Spinal cord (tissue), 10 donors: ENCODE data around the gene DAB1. TPM values are rescaled to one million over a fixed set of nuclear protein-coding genes. Genes with fewer than 3 reads are reported as not detected.
A peak's percentile ranks its signal among the peaks of the same experiment; 100 is the strongest.

Experiments used
- DNase-seq, 6 donors: peaks; one replicate each; pipeline versions ENCODE4 v3.0.0 to v3.0.0-alpha.2; 2013 to 2015; ENCODE audit warnings: low spot score in 6 of 6, low read depth in 4 of 6
- H3K27ac ChIP-seq: one replicate; pipeline ENCODE4 v1.5.1; 2013; ENCODE audit warnings: low read depth, low read length, control low read depth
- H3K27me3 ChIP-seq: one replicate; pipeline ENCODE4 v1.6.1; 2013; ENCODE audit warnings: low read length; ENCODE audit not compliant: control insufficient read depth, insufficient read depth
- H3K36me3 ChIP-seq: one replicate; pipeline ENCODE4 v1.6.1; 2013; ENCODE audit warnings: low read length; ENCODE audit not compliant: control insufficient read depth, insufficient read depth
- H3K4me1 ChIP-seq: one replicate; pipeline ENCODE4 v1.6.1; 2013; ENCODE audit warnings: low read length; ENCODE audit not compliant: control insufficient read depth, insufficient read depth
- H3K4me3 ChIP-seq: one replicate; pipeline ENCODE4 v1.5.1; 2013; ENCODE audit warnings: low read depth, low read length, control low read depth
- H3K9me3 ChIP-seq: one replicate; pipeline ENCODE4 v1.6.1; 2013; ENCODE audit warnings: low read length; ENCODE audit not compliant: control insufficient read depth, insufficient read depth
- WGBS: methylation state at CpG from one replicate; pipeline ENCODE4 v1.1.5; 2013; ENCODE audit warnings: missing lambda C conversion rate; ENCODE audit not compliant: insufficient coverage; 5-methylcytosine and 5-hydroxymethylcytosine counted together
- polyA plus RNA-seq, 2 donors: library from polyadenylated mRNA; unstranded; fragments of 120-200 nt; gene quantifications; one replicate each; pipeline ENCODE4 v1.2.1, GENCODE V29; 2013; ENCODE audit not compliant: insufficient read length in 2 of 2
- total RNA-seq, 2 donors: library from RNA; depleted of rRNA in 1 of 2; stranded (reverse); fragments of 120-200 nt in 1 of 2; fragments of >200 nt in 1 of 2; gene quantifications; one replicate each; pipeline versions ENCODE4 v1.2.3 to v1.2.4, GENCODE V29; 2013 to 2014
- donor health status: healthy.

Gene DAB1
- total and polyA plus RNA-seq, 4 donors, result 8.3 to 27.9 (median 16.9) TPM

GRCh38 chr1:57036641-57037579 lies 386.9 kb downstream of the DAB1 start:
- no peaks in the 10 kb centered on the region for H3K4me1 ChIP-seq
- H3K27ac ChIP-seq, result no peak overlapping the region
- H3K4me3 ChIP-seq, result no peak overlapping the region
- no peaks in the 10 kb centered on the region for H3K27me3 ChIP-seq
- WGBS, result 45% methylated on average over 2 of the region's 4 CpGs
- peak in 1 of 6 donors; percentile 66 for DNase-seq
- no peaks in the 10 kb centered on the region for H3K36me3 ChIP-seq
- H3K9me3 ChIP-seq, result no peaks in the 10 kb centered on the region

GRCh38 chr1:57034713-57035112 lies 389.1 kb downstream of the DAB1 start:
- Histone ChIP-seq H3K27me3 (no peaks in the 10 kb centered on the region), H3K27ac (no peak overlapping the region), H3K4me1 (no peaks in the 10 kb centered on the region), H3K9me3 (no peaks in the 10 kb centered on the region), H3K4me3 (no peak overlapping the region), H3K36me3 (no peaks in the 10 kb centered on the region)
- WGBS, result 88% methylated on average over 1 of the region's 2 CpGs
- no peak for DNase-seq

- Histone ChIP-seq H3K4me1 (no peaks in the 10 kb centered on the region), H3K27ac (no peak overlapping the region), H3K9me3 (no peaks in the 10 kb centered on the region), H3K36me3 (no peaks in the 10 kb centered on the region), H3K4me3 (no peak overlapping the region), H3K27me3 (no peaks in the 10 kb centered on the region)
- DNase-seq, result no peak
- WGBS, result 78% methylated on average over 5 of the region's 8 CpGs
Measured at GRCh38 chr1:57033222-57034001, 390.4 kb downstream of the DAB1 start.

- no peaks in the 10 kb centered on the region for H3K36me3 ChIP-seq
- no peak overlapping the region for H3K4me3 ChIP-seq
- H3K4me1 ChIP-seq, result peaks cover 12% of the 10 kb centered on the region
- WGBS, result 71% methylated on average over 1 of the region's 4 CpGs
- no peak overlapping the region for H3K27ac ChIP-seq
- H3K27me3 ChIP-seq, result no peaks in the 10 kb centered on the region
- no peaks in the 10 kb centered on the region for H3K9me3 ChIP-seq
- DNase-seq, result no peak
Measured at GRCh38 chr1:57026624-57027354, 397.1 kb downstream of the DAB1 start.

GRCh38 chr1:57024855-57025254 lies 399.0 kb downstream of the DAB1 start:
- 14% methylated on average over 5 of the region's 8 CpGs for WGBS
- H3K27ac ChIP-seq, result no peak overlapping the region
- no peak overlapping the region for H3K4me3 ChIP-seq
- peak in 5 of 6 donors; percentile 6 to 83 (median 23) for DNase-seq
- H3K27me3 ChIP-seq, result no peaks in the 10 kb centered on the region
- peaks cover 12% of the 10 kb centered on the region for H3K4me1 ChIP-seq
- H3K36me3 ChIP-seq, result no peaks in the 10 kb centered on the region
- no peaks in the 10 kb centered on the region for H3K9me3 ChIP-seq

- H3K27me3 ChIP-seq, result no peaks in the 10 kb centered on the region
- DNase-seq, result peak in 2 of 6 donors; percentile 13 to 51
- H3K27ac ChIP-seq, result no peak overlapping the region
- peaks cover 12% of the 10 kb centered on the region for H3K4me1 ChIP-seq
- WGBS, result 56% methylated on average over 2 of the region's 4 CpGs
- no peaks in the 10 kb centered on the region for H3K36me3 ChIP-seq
- no peaks in the 10 kb centered on the region for H3K9me3 ChIP-seq
- H3K4me3 ChIP-seq, result no peak overlapping the region
Measured at GRCh38 chr1:57024428-57024827, 399.4 kb downstream of the DAB1 start.

- no peak overlapping the region for H3K27ac ChIP-seq
- H3K9me3 ChIP-seq, result no peaks in the 10 kb centered on the region
- DNase-seq, result no peak
- no peak overlapping the region for H3K4me3 ChIP-seq
- no CpG with 5 or more reads among the region's 1 CpG for WGBS
- peaks cover 1% of the 10 kb centered on the region for H3K36me3 ChIP-seq
- H3K27me3 ChIP-seq, result no peaks in the 10 kb centered on the region
- peaks cover 10% of the 10 kb centered on the region for H3K4me1 ChIP-seq
Measured at GRCh38 chr1:57020216-57020615, 403.6 kb downstream of the DAB1 start.

- no peaks in the 10 kb centered on the region for H3K9me3 ChIP-seq
- DNase-seq, result peak in 2 of 6 donors; percentile 77 to 79
- H3K36me3 ChIP-seq, result peaks cover 6% of the 10 kb centered on the region
- 47% methylated on average over 2 of the region's 5 CpGs for WGBS
- no peak overlapping the region for H3K4me3 ChIP-seq
- H3K27ac ChIP-seq, result no peak overlapping the region
- H3K4me1 ChIP-seq, result peaks cover 2% of the 10 kb centered on the region
- H3K27me3 ChIP-seq, result no peaks in the 10 kb centered on the region
Measured at GRCh38 chr1:57019236-57019839, 404.5 kb downstream of the DAB1 start.

GRCh38 chr1:57018119-57018518 lies 405.7 kb downstream of the DAB1 start:
- WGBS, result no CpG with 5 or more reads among the region's 2 CpGs
- H3K36me3 ChIP-seq, result peaks cover 6% of the 10 kb centered on the region
- H3K27me3 ChIP-seq, result no peaks in the 10 kb centered on the region
- no peak overlapping the region for H3K4me3 ChIP-seq
- H3K9me3 ChIP-seq, result no peaks in the 10 kb centered on the region
- no peak overlapping the region for H3K27ac ChIP-seq
- H3K4me1 ChIP-seq, result peaks cover 2% of the 10 kb centered on the region
- no peak for DNase-seq
